Fibroblast of the aortic adventitia (primary cell): ENCODE measurements around the gene CSPG5. TPM values are rescaled to one million over a fixed set of nuclear protein-coding genes. Genes with fewer than 3 reads are reported as not detected.

Source experiments
- DNase-seq: peaks from one replicate; pipeline ENCODE4 v3.0.0-alpha.2; 2010; ENCODE audit warnings: low read depth
- H3K4me3 ChIP-seq: 2 replicates; pipeline ENCODE4 v1.5.1; 2011; ENCODE audit warnings: low read depth, mild to moderate bottlenecking, control low read depth, low read length, moderate library complexity
- CTCF ChIP-seq: IDR thresholded peaks from 2 replicates; pipeline ENCODE4 v1.5.1; 2011; ENCODE audit warnings: mild to moderate bottlenecking, low read length, control low read depth, inconsistent platforms; ENCODE audit not compliant: insufficient read depth
- total RNA-seq: library from RNA; depleted of rRNA; stranded (reverse); fragments of >200 nt; gene quantifications from 2 replicates; pipeline ENCODE4 v1.2.3, GENCODE V29; 2012; ENCODE audit warnings: low replicate concordance

CSPG5 gene
- total RNA-seq, 1 donor: 0.09 TPM

GRCh38 chr3:47588587-47588986 is 9.9 kb upstream of the CSPG5 start:
- TF ChIP-seq CTCF: no peak
- no peak overlapping the region for H3K4me3 ChIP-seq
- no peak for DNase-seq

- TF ChIP-seq CTCF: no peak
- H3K4me3 ChIP-seq: no peak overlapping the region
- no peak for DNase-seq
These were observed 9.4 kb upstream of the CSPG5 start for GRCh38 chr3:47588053-47588452.

- DNase-seq: no peak
- no peak for TF ChIP-seq CTCF
- H3K4me3 ChIP-seq: no peak overlapping the region
These were observed 8.1 kb upstream of the CSPG5 start for GRCh38 chr3:47586746-47587145.

GRCh38 chr3:47583320-47584075 is 4.8 kb upstream of the CSPG5 start:
- TF ChIP-seq CTCF: no peak
- no peak overlapping the region for H3K4me3 ChIP-seq
- no peak for DNase-seq

GRCh38 chr3:47581835-47582234 is 3.2 kb upstream of the CSPG5 start:
- no peak for TF ChIP-seq CTCF
- DNase-seq: no peak
- no peak overlapping the region for H3K4me3 ChIP-seq

GRCh38 chr3:47581422-47581821 is 2.8 kb upstream of the CSPG5 start:
- DNase-seq: no peak
- no peak overlapping the region for H3K4me3 ChIP-seq
- TF ChIP-seq CTCF: no peak

- TF ChIP-seq CTCF: no peak
- H3K4me3 ChIP-seq: no peak overlapping the region
- no peak for DNase-seq
These were observed 1.8 kb upstream of the CSPG5 start for GRCh38 chr3:47580481-47580880.
